Measurements from ENCODE around the gene CCR8.

DNA sequence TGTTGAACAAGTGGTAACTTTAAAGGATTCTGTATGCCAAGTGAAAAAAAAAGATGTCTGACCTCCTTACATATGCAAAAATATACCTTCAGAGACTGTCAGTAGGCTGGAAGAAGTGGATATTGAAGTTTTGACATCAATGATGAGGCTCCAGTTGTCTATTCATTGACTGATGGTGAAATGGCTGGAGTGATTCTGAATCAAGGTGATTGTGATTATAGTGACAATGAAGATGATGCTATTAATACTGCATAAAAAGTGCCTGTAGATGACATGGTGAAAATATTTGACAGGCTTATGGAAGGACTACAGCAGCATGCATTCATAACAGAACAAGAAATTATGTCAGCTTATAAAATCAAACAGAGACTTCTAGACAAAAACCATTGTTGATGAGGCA is 4.1 kb downstream of the CCR8 start:
- TF ChIP-seq, protein P1, sequence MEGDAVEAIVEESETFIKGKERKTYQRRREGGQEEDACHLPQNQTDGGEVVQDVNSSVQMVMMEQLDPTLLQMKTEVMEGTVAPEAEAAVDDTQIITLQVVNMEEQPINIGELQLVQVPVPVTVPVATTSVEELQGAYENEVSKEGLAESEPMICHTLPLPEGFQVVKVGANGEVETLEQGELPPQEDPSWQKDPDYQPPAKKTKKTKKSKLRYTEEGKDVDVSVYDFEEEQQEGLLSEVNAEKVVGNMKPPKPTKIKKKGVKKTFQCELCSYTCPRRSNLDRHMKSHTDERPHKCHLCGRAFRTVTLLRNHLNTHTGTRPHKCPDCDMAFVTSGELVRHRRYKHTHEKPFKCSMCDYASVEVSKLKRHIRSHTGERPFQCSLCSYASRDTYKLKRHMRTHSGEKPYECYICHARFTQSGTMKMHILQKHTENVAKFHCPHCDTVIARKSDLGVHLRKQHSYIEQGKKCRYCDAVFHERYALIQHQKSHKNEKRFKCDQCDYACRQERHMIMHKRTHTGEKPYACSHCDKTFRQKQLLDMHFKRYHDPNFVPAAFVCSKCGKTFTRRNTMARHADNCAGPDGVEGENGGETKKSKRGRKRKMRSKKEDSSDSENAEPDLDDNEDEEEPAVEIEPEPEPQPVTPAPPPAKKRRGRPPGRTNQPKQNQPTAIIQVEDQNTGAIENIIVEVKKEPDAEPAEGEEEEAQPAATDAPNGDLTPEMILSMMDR (IDR thresholded peaks at IDR 0.05 in 4 of 5, conservative IDR thresholded peaks at IDR 0.05 in 1 of 5), result no peak
- no peak for TF ChIP-seq POLR2A (IDR thresholded peaks at IDR 0.05)

All from gastrocnemius medialis (tissue), 4 donors.